HepG2 (cell line): ENCODE data around the gene RAP2A. TPM values are rescaled to one million over a fixed set of nuclear protein-coding genes. Genes with fewer than 3 reads are reported as not detected.

Experiments
- CBX2 ChIP-seq, 2 experiments: fragments of 200-600 bp in 1 of 2; sonication (generic); formaldehyde crosslinking in 1 of 2; IDR thresholded peaks; 2 replicates each; pipeline versions ENCODE4 v1.7.0 to v1.8.1; 2018 to 2022; ENCODE audit warnings: low read depth in 2 of 2, low read length in 1 of 2, mild to moderate bottlenecking in 1 of 2, missing genetic modification reagents in 1 of 2
- CCAR2 ChIP-seq: fragments of 200-400 bp; formaldehyde crosslinking; optimal IDR thresholded peaks from 2 replicates; pipeline ENCODE3; 2018; ENCODE audit warnings: low read depth, mild to moderate bottlenecking, low read length, moderate library complexity
- EHMT2 ChIP-seq: fragments of 200-600 bp; sonication (generic); IDR thresholded peaks from 2 replicates; pipeline ENCODE4 v1.7.0; 2017; ENCODE audit warnings: antibody characterized with exemption, low read depth, low read length, borderline replicate concordance
- ERF ChIP-seq: IDR thresholded peaks from 2 replicates; pipeline ENCODE4 v1.6.1; 2018; ENCODE audit warnings: missing biosample characterization, missing genetic modification reagents
- KLF13 ChIP-seq: sonication (generic); formaldehyde crosslinking; IDR thresholded peaks from 2 replicates; pipeline ENCODE4 v1.4.0; 2020; ENCODE audit warnings: mild to moderate bottlenecking, missing genetic modification reagents
- MAFG ChIP-seq: sonication (generic); formaldehyde crosslinking; IDR thresholded peaks from 2 replicates; pipeline ENCODE4 v1.5.1; 2020; ENCODE audit warnings: mild to moderate bottlenecking, missing genetic modification reagents
- MATR3 ChIP-seq: sonication (generic); formaldehyde crosslinking; IDR thresholded peaks from 2 replicates; pipeline ENCODE4 v1.4.0; 2020; ENCODE audit warnings: missing genetic modification reagents
- MTA3 ChIP-seq: sonication (generic); formaldehyde crosslinking; IDR thresholded peaks from 2 replicates; pipeline ENCODE4 v1.4.0; 2020; ENCODE audit warnings: missing genetic modification reagents
- NFIB ChIP-seq: sonication (generic); formaldehyde crosslinking; IDR thresholded peaks from 2 replicates; pipeline ENCODE4 v1.9.0; 2021; ENCODE audit warnings: missing genetic modification reagents, mild to moderate bottlenecking, borderline replicate concordance
- PHF21A ChIP-seq: sonication (generic); formaldehyde crosslinking; IDR thresholded peaks from 2 replicates; pipeline ENCODE4 v1.5.0; 2020; ENCODE audit warnings: mild to moderate bottlenecking, missing genetic modification reagents
- RBM39 ChIP-seq: fragments of 200-400 bp; formaldehyde crosslinking; IDR thresholded peaks from one replicate; pipeline ENCODE4 v1.6.1; 2018; ENCODE audit warnings: antibody characterized with exemption, mild to moderate bottlenecking, low read depth, low read length; ENCODE audit not compliant: poor library complexity, severe bottlenecking
- THYN1 ChIP-seq: sonication (generic); formaldehyde crosslinking; IDR thresholded peaks from 2 replicates; pipeline ENCODE4 v1.8.1; 2023; ENCODE audit warnings: low read depth, mild to moderate bottlenecking, moderate library complexity, missing genetic modification reagents, borderline replicate concordance
- ZFP1 ChIP-seq: IDR thresholded peaks from 2 replicates; pipeline ENCODE4 v1.6.1; 2016
- ZNF263 ChIP-seq: sonication (generic); formaldehyde crosslinking; IDR thresholded peaks from 2 replicates; pipeline ENCODE4 v1.4.0; 2020; ENCODE audit warnings: missing genetic modification reagents
- ZNF44 ChIP-seq: sonication (generic); formaldehyde crosslinking; IDR thresholded peaks from 2 replicates; pipeline ENCODE4 v1.5.1; 2020; ENCODE audit warnings: mild to moderate bottlenecking, missing genetic modification reagents
- ZNF589 ChIP-seq: sonication (generic); formaldehyde crosslinking; conservative IDR thresholded peaks from 2 replicates; pipeline ENCODE4 v1.8.0; 2022; ENCODE audit warnings: mild to moderate bottlenecking, moderate library complexity, missing genetic modification reagents
- ZNF713 ChIP-seq: sonication (generic); formaldehyde crosslinking; IDR thresholded peaks from 2 replicates; pipeline ENCODE4 v1.4.0; 2020; ENCODE audit warnings: mild to moderate bottlenecking, missing genetic modification reagents
- ZNF724P ChIP-seq: sonication (generic); formaldehyde crosslinking; IDR thresholded peaks from 2 replicates; pipeline ENCODE4 v1.8.0; 2022; ENCODE audit warnings: missing genetic modification reagents, borderline replicate concordance
- ZNF747 ChIP-seq: sonication (generic); formaldehyde crosslinking; IDR thresholded peaks from 2 replicates; pipeline ENCODE4 v1.8.1; 2023; ENCODE audit warnings: missing genetic modification reagents, mild to moderate bottlenecking, borderline replicate concordance
- ZNF816 ChIP-seq: sonication (generic); formaldehyde crosslinking; IDR thresholded peaks from 2 replicates; pipeline ENCODE4 v1.8.0; 2022; ENCODE audit warnings: missing genetic modification reagents, mild to moderate bottlenecking, borderline replicate concordance
- ZNF839 ChIP-seq: sonication (generic); formaldehyde crosslinking; IDR thresholded peaks from 2 replicates; pipeline ENCODE4 v1.4.0; 2020; ENCODE audit warnings: missing genetic modification reagents, mild to moderate bottlenecking, borderline replicate concordance
- ZSCAN12 ChIP-seq: sonication (generic); formaldehyde crosslinking; IDR thresholded peaks from 2 replicates; pipeline ENCODE4 v1.9.0; 2021; ENCODE audit warnings: mild to moderate bottlenecking, missing genetic modification reagents
- polyA plus RNA-seq, 8 experiments: library from polyadenylated mRNA; depleted of rRNA in 3 of 8; stranded (reverse) in 7 of 8; unstranded in 1 of 8; fragments of >200 nt; fragmentation: Illumina TruSeq in 4 of 8; extraction: Trizol in 4 of 8; gene quantifications; 2 replicates each; pipeline versions ENCODE4 v1.2.1 to v1.2.3, GENCODE V29; 2011 to 2016; ENCODE audit warnings: low read depth in 4 of 8, missing spikeins in 1 of 8, mixed read lengths in 1 of 8; ENCODE audit not compliant: insufficient read depth in 1 of 8
- total RNA-seq, 5 experiments: library from RNA; depleted of rRNA; stranded (reverse); fragments of >200 nt; fragmentation: Illumina TruSeq; extraction: Trizol; gene quantifications; 2 replicates each; pipeline ENCODE4 v1.2.3, GENCODE V29; 2016; ENCODE audit warnings: low read depth in 1 of 5
- TF ChIP-seq, protein P1 (sequence below): sonication (generic); formaldehyde crosslinking; IDR thresholded peaks from 2 replicates; pipeline ENCODE4 v1.8.0; 2022; ENCODE audit warnings: mild to moderate bottlenecking, missing genetic modification reagents, moderate library complexity
- TF ChIP-seq, protein P2 (sequence below): sonication (generic); formaldehyde crosslinking; IDR thresholded peaks from 2 replicates; pipeline ENCODE4 v1.8.1; 2022; ENCODE audit warnings: mild to moderate bottlenecking, missing genetic modification reagents
- TF ChIP-seq, protein P3 (sequence below): sonication (generic); formaldehyde crosslinking; IDR thresholded peaks from 2 replicates; pipeline ENCODE4 v1.4.0; 2020; ENCODE audit warnings: missing genetic modification reagents, borderline replicate concordance

Gene RAP2A
- total and polyA plus RNA-seq, 2 of the 13 experiments (the other 11 are each of a cell fraction or from before 2014, with no cell fraction given): 9.9 to 23.1 TPM

DNA sequence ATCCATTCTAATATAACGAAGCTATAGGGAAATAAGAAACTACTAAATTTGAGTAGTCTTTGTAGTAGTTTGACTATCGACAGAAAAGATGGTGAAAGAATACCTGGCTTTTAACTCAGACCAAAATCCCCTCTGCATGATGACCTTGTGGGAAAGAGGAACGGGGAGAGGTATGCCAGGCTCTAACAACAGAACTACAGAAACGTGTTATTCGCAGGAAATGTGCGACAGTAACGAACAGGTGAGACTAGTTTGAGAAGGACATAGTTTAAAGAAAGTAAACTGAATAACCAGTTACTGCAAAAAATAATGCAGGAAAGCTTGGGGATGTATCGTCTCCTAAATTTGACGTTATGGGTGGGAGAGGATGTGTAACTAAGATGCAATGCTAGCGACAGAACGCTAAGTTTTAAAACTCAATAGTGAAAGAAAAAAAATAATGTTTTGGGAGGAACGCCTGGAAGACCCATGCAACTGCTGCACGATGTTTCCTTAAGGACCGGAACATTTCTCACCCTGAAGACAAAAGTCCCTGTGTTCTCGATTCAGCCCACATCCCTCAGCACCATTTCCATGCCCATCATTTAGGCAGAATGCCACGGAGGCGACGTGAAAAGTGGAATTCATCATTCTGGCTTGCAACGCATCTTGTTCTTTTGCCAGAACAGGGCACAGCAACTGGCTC, 1.6 kb upstream of the RAP2A start (continued):
- TF ChIP-seq ZNF724P (no peak), MAFG (CRISPR knock-in tag) (no peak), ZNF839 (CRISPR knock-in tag) (no peak), ZNF263 (no peak), PHF21A (CRISPR knock-in tag) (no peak), MATR3 (CRISPR knock-in tag) (no peak), NFIB (CRISPR knock-in tag) (no peak), CBX2 (IDR thresholded peaks at IDR 0.05; ENCODE audit: low read depth, low read length) (no peak), CBX2 (CRISPR knock-in tag; IDR thresholded peaks at IDR 0.05; ENCODE audit: low read depth) (no peak), ZFP1 (CRISPR knock-in tag) (no peak), ZNF747 (CRISPR knock-in tag) (no peak), ZSCAN12 (no peak), KLF13 (CRISPR knock-in tag) (no peak), THYN1 (CRISPR knock-in tag) (no peak), CCAR2 (no peak), MTA3 (CRISPR knock-in tag) (no peak), ERF (CRISPR knock-in tag) (no peak; the same call in 1 of the 2 replicates), ZNF713 (no peak), EHMT2 (no peak), ZNF44 (CRISPR knock-in tag) (0 out of 2 replicates have a peak, but pooled peaks have one; percentile 20), ZNF589 (CRISPR knock-in tag) (no peak), RBM39 (no peak), ZNF816 (CRISPR knock-in tag) (no peak)
- TF ChIP-seq, protein P1, sequence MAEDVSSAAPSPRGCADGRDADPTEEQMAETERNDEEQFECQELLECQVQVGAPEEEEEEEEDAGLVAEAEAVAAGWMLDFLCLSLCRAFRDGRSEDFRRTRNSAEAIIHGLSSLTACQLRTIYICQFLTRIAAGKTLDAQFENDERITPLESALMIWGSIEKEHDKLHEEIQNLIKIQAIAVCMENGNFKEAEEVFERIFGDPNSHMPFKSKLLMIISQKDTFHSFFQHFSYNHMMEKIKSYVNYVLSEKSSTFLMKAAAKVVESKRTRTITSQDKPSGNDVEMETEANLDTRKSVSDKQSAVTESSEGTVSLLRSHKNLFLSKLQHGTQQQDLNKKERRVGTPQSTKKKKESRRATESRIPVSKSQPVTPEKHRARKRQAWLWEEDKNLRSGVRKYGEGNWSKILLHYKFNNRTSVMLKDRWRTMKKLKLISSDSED (CRISPR knock-in tag): no peak
- TF ChIP-seq, protein P2, sequence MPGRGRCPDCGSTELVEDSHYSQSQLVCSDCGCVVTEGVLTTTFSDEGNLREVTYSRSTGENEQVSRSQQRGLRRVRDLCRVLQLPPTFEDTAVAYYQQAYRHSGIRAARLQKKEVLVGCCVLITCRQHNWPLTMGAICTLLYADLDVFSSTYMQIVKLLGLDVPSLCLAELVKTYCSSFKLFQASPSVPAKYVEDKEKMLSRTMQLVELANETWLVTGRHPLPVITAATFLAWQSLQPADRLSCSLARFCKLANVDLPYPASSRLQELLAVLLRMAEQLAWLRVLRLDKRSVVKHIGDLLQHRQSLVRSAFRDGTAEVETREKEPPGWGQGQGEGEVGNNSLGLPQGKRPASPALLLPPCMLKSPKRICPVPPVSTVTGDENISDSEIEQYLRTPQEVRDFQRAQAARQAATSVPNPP (CRISPR knock-in tag): no peak
- TF ChIP-seq, protein P3, sequence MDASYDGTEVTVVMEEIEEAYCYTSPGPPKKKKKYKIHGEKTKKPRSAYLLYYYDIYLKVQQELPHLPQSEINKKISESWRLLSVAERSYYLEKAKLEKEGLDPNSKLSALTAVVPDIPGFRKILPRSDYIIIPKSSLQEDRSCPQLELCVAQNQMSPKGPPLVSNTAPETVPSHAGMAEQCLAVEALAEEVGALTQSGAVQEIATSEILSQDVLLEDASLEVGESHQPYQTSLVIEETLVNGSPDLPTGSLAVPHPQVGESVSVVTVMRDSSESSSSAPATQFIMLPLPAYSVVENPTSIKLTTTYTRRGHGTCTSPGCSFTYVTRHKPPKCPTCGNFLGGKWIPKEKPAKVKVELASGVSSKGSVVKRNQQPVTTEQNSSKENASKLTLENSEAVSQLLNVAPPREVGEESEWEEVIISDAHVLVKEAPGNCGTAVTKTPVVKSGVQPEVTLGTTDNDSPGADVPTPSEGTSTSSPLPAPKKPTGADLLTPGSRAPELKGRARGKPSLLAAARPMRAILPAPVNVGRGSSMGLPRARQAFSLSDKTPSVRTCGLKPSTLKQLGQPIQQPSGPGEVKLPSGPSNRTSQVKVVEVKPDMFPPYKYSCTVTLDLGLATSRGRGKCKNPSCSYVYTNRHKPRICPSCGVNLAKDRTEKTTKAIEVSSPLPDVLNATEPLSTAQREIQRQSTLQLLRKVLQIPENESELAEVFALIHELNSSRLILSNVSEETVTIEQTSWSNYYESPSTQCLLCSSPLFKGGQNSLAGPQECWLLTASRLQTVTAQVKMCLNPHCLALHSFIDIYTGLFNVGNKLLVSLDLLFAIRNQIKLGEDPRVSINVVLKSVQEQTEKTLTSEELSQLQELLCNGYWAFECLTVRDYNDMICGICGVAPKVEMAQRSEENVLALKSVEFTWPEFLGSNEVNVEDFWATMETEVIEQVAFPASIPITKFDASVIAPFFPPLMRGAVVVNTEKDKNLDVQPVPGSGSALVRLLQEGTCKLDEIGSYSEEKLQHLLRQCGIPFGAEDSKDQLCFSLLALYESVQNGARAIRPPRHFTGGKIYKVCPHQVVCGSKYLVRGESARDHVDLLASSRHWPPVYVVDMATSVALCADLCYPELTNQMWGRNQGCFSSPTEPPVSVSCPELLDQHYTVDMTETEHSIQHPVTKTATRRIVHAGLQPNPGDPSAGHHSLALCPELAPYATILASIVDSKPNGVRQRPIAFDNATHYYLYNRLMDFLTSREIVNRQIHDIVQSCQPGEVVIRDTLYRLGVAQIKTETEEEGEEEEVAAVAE (CRISPR knock-in tag): no peak
